ENCODE data around the gene MRPS26. TPM values are rescaled to one million over a fixed set of nuclear protein-coding genes. Genes with fewer than 3 reads are reported as not detected.
A peak's percentile ranks its signal among the peaks of the same experiment; 100 is the strongest.

Gene MRPS26
- total and polyA plus RNA-seq, 2 of the 13 experiments (the other 11 are each of a cell fraction or from before 2014, with no cell fraction given): 89.8 to 187 TPM

- TF ChIP-seq ZNF564 (CRISPR knock-in tag; IDR thresholded peaks at IDR 0.05) (no peak), SOX6 (IDR thresholded peaks at IDR 0.05) (no peak), SOX6 (CRISPR knock-in tag; IDR thresholded peaks at IDR 0.05) (no peak), PHF20 (CRISPR knock-in tag; IDR thresholded peaks at IDR 0.05) (no peak), SMAD9 (CRISPR knock-in tag; IDR thresholded peaks at IDR 0.05) (no peak), NFYC (CRISPR knock-in tag; IDR thresholded peaks at IDR 0.05) (no peak), RFX3 (CRISPR knock-in tag; IDR thresholded peaks at IDR 0.05) (no peak), FOXK1 (CRISPR knock-in tag; IDR thresholded peaks at IDR 0.05; ENCODE audit: borderline replicate concordance, low read depth) (no peak), ZNF546 (CRISPR knock-in tag; conservative IDR thresholded peaks at IDR 0.05) (0 out of 2 replicates have a peak, but pooled peaks have one; percentile 69), ZNF407 (CRISPR knock-in tag; IDR thresholded peaks at IDR 0.05; ENCODE audit: not compliant biosample characterization) (peak; percentile 49), ZNF891 (CRISPR knock-in tag; IDR thresholded peaks at IDR 0.05) (peak; percentile 42; the same call in 1 of the 2 replicates), DMAP1 (CRISPR knock-in tag; IDR thresholded peaks at IDR 0.05) (no peak), ZNF367 (CRISPR knock-in tag; IDR thresholded peaks at IDR 0.05; ENCODE audit: borderline replicate concordance) (no peak)
Measured at GRCh38 chr20:3084986-3085360, 39.1 kb downstream of the MRPS26 start (continued).
